GM15510 (cell line): Measurements from ENCODE around the gene FAM83G.

Source experiments
- POLR2A ChIP-seq: IDR thresholded peaks from 3 replicates; pipeline ENCODE4 v1.6.1; 2011; ENCODE audit warnings: borderline replicate concordance; ENCODE audit not compliant: insufficient read length; ENCODE audit errors: extremely low read depth

The FAM83G gene

DNA sequence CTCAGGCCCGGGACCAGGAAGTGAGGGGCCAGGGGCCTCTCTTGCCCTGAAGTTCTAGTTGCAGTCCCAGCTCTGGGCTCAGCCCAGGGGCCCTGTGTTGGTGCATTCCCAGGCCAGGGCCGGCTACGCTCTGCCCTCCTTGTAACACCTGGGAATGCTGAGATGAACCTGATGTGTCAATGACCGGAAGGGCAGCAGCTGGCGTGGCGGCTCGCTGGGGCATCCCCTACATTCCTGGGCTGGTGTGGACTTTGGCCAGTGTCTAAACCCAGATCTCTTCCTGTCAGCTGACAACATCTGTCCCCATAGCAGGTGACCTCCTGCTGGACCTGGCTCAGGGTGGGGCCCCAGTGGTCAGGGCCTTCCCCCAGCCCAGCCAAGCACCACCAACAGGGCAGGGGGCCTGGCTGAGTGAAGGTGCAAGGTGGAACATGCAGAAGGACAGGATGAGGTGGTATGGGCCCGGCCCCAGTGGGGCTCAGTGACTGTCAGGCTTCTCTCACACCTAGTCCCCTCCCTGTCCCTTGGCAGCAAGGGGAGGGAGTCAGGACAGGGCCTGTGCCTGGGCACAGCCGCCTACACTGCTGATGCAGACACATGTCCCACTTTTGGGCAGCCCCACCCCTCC lies 15.9 kb downstream of the FAM83G start:
- no peak for TF ChIP-seq POLR2A

DNA sequence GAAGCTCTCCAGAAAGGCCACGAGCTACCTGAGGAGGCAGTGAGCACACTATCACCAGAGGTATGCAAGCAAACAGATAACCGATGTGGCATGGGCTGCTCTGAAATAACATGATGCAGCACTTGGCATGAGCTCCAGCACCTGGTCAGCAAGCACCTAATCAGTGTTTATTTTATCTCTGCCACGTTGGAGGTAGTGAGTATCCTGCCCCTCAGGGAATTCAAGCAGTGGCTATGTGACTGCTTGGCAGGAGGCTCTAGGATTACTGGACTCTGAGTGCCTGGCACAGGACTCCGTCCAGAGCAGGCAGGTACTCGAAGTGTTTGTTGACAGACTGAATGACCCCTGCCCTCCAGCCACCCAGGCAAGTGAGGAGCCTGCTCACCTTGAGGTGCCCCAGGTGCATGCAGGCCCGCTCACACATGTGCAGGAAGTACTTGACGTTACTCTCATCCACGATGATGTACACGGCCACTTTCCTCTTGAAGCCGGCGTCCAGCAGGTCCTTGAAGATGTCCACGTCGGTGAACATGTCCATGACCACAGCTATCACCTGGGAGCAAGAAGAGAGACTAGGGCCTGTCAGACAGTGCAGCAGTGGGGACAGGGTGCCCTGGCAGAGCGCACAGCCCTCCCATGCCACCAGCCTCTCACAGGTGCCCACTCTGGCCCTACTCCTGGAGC lies 16.6 kb downstream of the FAM83G start:
- TF ChIP-seq POLR2A, result no peak

DNA sequence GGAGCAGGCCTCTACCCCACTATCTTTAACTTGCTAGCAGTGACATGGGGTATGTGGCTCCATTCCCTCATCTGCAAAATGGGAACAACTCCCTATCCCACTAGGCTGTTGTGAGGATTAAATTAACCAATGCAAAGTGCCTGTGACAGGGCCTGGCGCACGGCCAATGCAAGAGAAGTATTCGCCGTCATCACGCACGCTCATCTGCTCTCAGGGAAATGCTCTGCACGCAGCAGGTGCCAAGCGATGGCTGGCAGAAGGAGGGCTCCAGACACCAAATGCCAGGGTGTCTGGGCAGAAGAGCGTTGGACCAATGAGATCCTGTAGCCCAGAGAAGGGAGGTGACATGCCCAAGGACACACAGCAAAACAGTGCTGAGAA lies 17.3 kb downstream of the FAM83G start:
- TF ChIP-seq POLR2A, result no peak

DNA sequence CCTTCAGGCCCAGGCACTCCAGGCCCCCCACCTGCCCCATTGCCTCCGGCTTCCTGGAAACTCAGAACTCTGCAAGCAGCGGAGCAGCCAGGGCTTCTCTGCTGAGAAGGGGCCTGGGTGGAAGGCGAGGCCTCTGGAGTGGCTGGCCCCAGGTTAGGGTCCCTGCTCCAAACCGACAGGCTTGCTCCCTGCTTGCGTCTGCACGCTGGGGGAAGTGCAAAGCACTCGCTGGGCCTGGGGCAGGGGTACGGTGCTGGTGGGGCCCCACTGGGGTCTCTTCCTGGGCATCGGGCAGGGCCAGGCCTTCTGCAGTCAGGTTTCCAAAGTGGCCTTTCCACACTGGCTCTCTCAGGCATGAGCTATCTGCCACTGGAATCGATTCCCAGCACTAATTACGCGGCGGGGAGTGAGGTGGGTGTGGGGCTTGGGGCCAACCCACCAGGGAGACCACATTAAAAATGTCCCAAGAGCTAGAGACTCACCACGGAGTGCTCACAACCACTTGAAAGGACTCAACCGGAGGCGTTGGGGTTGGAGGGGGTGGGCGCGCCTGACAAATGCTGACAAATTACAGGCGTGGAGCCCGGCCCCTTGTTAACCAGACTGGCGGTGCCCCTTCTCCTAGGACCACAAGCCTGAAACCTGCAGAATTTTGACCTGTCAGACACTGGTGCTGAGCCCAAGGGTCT lies 17.9 kb downstream of the FAM83G start:
- no peak for TF ChIP-seq POLR2A

DNA sequence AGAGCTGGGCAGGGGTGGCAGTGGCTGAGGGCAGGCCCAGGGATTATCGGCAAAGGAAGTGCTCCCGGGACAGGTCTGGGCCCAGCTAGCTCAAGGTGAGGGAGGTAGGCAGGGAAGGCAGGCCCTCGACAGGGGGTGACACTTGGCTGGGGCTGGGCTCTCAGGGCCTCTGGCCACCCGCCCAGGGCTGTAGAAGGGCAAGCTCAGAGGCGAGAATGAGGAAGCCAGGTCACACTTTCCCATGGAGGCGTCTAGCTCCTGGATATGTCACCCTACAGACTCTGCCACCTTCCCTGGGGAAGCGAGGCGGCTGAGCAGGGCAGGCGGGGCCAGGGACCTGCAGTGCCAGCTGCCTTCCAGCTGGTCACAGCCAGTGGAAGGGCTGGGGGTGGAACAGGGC lies 19.1 kb downstream of the FAM83G start:
- TF ChIP-seq POLR2A, result no peak

DNA sequence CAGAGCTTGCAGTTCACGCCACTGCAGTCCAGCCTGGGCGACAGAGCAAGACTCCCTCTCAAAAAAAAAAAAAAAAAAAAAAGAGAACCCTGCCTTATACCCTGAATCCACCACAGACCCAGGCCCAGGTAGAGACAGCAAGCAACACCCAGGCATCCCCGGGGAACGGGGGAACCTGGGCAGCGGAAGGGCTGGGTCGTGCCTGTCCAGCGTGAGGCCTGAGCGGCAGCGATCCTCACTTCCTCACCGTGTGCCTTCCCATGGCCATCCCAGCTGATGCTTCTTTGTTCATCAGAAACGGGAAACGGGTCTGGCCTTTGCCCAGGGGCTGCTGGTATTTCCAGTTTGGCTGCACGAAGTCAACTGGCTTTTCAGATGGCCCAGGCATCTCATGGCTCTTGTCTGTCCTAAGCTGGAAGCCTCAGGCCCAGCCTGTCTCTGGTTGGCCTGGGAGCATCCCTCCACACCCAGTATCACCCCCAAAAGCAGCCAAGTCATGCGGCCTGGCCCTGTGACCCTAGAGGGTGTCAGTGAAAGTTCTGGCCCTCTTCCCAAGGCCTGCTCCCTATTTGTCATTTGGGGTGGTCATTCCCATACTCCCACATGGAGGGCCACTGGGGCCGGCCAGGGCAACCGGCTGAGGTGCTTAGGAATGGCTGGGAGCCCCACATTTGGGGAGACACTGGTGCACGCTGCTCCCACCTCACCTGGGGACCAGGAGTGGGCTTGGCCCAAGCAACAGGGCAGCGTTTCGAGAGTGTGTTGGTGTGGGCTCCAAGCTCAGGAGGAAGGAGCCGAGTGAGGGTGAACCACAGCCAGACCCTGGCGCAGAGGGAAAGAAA lies 20.1 kb downstream of the FAM83G start:
- no peak for TF ChIP-seq POLR2A

DNA sequence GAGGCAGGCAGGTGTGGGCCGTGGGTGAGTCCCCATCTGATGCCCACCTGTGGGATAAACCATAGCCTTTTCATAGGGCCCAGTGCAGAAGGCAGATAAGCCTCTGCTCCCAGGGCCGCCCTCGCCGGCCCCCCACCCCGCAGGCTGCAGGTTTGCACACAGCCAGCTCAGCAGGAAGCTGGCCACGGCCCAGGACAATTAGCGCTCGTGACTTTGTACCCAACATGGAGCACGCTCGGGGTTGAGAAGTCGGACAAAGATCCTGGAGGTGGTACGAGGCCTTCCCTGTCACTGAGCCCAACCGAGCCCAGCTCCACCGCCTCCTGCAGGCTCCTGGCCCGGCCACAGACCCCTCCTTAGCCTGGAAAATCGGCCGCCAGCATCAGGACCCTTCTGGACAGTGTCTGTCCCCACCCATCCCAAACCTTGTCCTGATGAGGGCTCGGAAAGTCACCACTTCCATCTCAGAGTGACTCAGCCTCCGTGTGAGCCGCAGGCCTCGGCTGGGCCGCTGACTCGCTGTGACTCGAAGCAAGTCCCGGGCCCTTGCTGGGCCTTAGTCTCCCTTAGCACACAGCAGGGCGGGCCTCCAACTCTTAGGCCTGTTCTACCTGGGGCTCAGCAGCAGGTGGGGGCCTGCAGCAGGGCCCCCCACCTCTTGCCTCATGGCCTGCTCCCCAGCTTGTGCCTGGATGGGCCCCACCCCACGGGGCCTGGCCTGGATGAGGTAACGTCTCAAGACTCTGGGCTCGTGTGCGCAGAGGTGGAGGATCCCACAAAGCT lies 22.7 kb downstream of the FAM83G start:
- no peak for TF ChIP-seq POLR2A

DNA sequence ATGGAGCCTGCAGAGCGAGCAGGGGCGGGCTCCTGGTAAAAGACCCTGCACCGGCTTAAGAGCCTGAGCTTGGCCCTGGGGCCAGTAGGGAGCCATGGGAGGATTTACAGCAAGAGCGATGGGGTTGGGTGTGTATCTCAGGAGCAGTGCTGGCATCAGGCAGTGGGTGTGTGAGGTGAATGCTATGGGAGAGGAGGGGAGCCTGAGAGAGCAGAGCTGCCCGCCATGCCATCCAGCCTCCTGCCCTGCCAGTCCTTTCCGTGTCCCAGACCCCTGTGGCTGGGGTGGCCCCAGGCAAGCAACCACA lies 23.3 kb downstream of the FAM83G start:
- TF ChIP-seq POLR2A, result no peak

DNA sequence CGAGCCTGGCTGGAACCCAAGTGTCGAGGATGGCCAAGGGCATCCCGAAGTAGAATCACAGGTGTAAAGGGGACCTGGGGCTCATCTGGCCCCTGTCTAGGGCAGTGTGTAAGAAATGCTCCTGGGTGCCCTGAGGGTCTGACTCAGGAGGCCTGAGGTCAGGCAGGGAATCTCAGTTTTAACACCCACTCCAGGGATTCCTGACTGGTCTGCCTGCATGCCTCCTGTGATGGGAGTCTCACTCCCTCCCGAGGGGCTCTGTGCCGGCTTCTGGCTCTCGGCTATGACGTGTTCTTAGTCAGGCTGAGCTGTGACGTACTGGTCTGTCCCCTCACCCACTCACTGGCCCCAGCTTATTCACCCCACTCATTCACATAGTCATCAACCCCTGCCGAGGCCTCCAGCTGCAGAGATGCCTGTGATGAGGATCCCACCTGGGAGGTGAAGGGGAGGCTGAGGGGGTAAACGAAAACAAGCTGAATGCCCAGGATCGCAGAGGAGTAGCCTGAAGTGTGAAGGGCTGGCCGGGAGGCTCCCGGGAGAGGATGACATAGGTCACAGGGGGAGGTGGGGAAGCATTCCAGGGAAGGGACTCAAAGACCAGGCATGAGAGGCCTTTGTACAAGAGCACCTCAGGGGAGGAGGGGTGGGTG lies 23.8 kb downstream of the FAM83G start:
- no peak for TF ChIP-seq POLR2A

DNA sequence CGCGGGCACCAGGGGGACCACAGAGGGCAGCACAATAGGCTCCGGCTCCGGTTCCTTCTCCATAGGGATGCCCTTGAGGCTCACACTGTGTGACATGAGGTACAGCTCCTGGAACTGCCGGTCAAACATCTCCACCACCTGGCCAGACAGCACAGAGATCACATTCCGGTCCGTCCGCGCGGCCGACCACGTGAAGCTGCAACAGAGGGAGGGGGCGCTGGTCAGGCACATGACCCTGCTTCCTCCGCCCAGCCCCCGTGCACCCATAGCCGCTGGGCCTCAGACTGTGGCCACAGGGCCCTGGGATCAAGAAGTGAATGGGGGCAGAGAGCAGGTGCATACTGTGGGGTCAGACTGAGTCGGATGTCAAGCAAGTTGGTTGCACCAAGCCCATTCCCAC lies 25.9 kb downstream of the FAM83G start:
- no peak for TF ChIP-seq POLR2A

DNA sequence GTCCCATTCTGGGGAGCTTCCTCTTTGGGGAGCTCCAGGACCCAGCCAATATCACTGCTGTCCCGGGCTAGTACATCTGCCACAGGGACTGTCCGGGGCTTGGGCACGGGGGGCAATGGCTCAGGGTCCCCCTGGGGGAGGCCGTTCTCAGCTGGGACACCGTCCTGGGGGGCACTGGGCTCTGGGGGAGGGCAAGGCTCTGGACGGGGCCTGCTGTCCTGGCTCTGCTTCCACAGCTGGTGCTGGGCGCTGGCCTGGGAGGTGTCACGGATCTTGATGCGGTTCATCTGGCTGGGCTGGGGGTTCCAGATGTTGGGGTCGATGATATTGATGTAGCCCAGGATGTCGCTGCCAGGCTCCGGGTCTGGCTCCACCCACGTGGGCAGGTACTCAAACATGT lies 26.5 kb downstream of the FAM83G start:
- no peak for TF ChIP-seq POLR2A

DNA sequence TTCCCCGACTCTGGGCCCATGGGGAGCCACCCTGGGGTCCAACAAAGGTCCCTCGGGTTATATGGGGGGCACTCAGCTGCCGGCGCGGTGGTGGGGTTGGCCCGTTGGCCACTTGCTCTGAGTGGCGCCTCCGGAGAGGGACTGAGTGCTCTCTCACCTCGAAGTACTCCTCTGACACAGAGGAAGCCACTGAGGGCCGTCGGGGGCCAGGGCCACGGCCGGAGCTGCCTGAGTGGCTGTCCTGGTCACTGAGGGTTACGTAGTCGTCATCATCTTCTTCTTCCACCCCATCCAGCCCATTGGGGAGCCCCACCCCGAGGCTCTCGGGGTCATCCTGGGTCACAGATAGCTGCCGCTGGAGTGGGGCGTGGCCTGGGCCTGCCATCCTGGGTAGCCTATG lies 26.9 kb downstream of the FAM83G start:
- no peak for TF ChIP-seq POLR2A

DNA sequence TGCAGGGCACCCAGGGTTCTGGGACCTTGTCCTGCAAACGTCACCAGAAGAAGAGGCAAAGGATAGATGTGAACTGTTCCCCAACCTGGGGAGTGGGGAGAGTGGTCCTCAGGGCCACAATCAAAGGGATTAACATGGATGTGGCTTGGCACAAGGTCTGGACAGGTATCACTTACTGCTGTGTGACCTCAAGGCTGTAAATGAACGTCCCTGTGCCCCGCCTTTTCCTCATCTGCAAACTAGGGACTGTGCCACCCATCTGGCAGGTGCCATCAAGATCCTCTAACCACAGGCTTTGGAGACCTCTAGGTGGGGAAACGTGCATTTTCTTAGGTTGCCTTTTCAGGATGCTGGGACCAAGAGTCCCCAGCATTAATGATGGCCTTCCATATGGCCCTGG lies 27.5 kb downstream of the FAM83G start:
- no peak for TF ChIP-seq POLR2A

DNA sequence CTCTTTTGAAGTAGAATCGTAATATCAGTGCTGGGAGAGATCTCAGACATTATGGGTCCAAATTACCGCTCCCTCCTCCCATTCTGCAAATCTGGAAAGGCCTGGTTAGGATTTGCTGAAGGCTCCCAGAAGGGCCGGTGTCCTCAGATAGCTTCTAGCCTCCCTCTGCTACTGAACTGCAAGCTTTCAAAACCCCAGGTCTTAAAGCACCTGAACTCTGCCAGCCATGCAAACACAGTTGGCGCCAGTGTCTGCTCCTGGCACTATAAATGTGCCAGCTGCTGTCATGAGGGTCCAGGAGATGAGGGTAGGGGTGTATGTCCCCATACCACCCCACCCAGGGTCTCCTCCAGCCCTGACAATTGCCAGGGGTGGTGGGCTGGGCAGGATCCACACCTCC lies 28.4 kb downstream of the FAM83G start:
- TF ChIP-seq POLR2A, result no peak
